C4-2B (cell line): ENCODE measurements around the gene PANK3.

Experiments
- CTCF ChIP-seq: fragments of 450-650 bp; conservative IDR thresholded peaks from 2 replicates; pipeline ENCODE4 v1.5.1; 2017; ENCODE audit warnings: mild to moderate bottlenecking
- ZFX ChIP-seq: fragments of 450-650 bp; IDR thresholded peaks from 2 replicates; pipeline ENCODE4 v1.6.1; 2017

GRCh38 chr5:168563959-168564358 is 15.2 kb downstream of the PANK3 start:
- TF ChIP-seq CTCF (no peak), ZFX (no peak)
